NCI-H1105 (cell line): ENCODE data around the gene SLC39A5.
"Not testable (repeated sequence)": the region's sequence is repeated elsewhere in the genome, so short reads cannot be mapped to it uniquely, and the experiment has no call there.

ENCODE experiments used
- DNase-seq: peaks from one replicate; lab custom pipeline; 2025; lab: John Stamatoyannopoulos, UW

Gene SLC39A5, protein sequence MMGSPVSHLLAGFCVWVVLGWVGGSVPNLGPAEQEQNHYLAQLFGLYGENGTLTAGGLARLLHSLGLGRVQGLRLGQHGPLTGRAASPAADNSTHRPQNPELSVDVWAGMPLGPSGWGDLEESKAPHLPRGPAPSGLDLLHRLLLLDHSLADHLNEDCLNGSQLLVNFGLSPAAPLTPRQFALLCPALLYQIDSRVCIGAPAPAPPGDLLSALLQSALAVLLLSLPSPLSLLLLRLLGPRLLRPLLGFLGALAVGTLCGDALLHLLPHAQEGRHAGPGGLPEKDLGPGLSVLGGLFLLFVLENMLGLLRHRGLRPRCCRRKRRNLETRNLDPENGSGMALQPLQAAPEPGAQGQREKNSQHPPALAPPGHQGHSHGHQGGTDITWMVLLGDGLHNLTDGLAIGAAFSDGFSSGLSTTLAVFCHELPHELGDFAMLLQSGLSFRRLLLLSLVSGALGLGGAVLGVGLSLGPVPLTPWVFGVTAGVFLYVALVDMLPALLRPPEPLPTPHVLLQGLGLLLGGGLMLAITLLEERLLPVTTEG

DNA sequence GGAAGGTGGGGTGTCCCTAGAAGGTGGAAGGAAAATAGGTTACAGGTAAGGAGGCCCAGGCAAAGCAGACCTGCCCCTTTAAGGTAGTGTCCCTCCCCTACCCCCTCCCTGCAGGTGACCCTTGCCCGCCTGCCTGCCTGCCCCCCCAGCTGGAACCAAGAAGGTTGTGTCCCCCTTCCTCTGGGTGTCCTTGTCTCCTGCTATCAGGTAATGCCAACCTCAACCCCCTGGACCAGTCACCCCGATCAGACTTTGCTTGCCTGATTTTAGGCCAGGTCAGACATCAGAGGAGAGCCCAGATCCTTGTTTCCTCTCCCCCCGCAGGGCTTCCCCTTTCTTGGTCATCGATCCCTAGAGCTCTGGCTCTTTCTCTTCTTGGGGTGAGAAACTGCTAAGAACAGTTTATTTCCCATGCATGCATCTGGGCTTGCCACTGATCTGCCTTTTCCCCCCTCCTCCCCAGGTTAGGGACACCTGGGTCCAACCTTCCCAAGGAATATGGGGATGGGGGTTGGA lies at the start of gene SLC39A5:
TSS of gene SLC39A5 (plus strand) at position 136 of the 516 bp plus-strand sequence. CDS start 1,224 bp downstream, outside the sequence.
- DNase-seq = no peak

DNA sequence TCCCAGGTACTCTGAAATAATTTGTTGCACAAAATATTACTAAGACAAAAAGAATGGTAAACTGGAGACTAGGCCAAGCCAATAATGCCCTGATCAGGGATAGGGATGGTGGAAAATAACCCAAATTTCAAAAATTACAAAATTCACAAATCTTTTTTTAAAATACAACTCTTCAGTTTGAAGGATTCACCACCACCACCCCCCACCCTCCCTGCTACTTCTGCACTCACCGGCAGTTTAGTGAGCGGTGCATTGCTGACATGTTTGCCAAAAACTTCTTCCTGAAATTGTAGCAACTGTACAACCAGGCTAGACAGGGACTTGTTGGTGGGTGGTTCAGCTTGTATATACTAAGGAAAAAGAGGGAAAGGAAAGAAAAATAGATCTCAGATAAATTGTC lies 42.9 kb upstream of the SLC39A5 start:
- no peak for DNase-seq

- DNase-seq = no peak
Observed at GRCh38 chr12:56188131-56188777, 41.6 kb upstream of the SLC39A5 start.

DNA sequence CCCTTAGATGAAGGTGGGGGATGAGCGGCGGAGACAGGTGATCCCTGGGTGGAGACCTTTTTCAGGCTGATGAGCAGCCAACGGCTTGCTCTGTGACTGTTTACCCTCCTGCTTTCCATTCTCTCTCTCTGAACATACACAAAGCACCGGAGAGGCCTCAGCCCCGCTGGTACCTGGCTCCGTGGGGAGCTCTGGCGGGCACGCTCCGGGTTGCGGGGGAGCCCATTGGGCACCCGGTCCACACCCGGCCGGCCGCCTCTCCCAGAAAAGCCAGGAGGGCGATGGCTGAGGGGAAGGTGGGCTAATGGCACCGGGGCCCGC lies 41.1 kb upstream of the SLC39A5 start:
- DNase-seq = no peak

- DNase-seq = peak; percentile 53
Observed at GRCh38 chr12:56189099-56189917, 40.5 kb upstream of the SLC39A5 start, which contains the start of gene SMARCC2. Gene SMARCC2, minus strand, starts transcription at chr12:56189483. Its CDS starts 22 bp downstream, at chr12:56189461.

GRCh38 chr12:56189918-56190694 lies 39.7 kb upstream of the SLC39A5 start:
- peak; percentile 65 for DNase-seq

- DNase-seq = no peak
Observed at GRCh38 chr12:56190695-56191155, 39.1 kb upstream of the SLC39A5 start.

DNA sequence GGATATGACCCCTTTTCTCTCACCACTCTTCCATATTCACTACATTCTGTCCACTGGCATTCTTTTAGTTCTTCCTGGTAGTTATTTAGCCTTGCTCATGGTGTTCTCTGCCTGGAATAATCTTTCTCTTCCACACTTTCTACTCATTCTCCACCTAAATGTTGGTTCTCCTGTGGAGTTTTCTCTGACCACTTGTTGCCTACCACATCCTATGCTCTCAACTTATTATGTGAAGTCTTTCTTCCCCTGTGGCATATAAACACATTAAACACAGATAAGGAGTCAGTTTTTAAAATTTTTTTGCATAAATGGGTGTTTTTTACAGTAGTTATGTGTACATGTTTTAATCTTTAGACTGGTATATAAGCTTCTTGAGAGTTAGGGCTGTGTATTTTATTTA lies 37.3 kb upstream of the SLC39A5 start:
- DNase-seq = no peak

DNA sequence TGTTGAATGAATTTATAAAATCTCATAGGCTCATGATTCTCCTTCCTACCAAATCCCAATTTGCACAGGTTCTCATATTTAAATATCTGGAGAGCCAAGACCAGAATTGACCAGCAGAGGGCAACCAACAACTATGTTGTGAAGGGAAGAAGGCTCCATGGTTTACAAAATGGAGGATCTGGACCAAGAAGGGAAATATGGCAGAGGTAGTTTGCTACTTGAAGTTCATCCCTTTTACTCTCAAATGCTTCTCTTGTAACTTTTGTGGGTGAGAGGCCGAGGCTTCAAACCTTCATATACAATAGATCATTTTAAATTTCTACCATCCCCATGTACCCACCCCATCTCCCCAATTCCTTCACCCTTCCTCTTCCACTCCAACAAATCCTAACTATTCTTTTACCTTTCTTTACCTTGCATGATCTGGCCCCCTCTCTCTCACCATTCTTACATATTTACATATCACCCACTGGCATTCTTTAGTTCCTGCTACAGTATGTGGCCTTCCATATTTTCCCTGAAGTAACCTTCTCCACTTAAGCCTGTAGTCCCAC lies 36.7 kb upstream of the SLC39A5 start:
- peak; percentile 71 for DNase-seq

DNA sequence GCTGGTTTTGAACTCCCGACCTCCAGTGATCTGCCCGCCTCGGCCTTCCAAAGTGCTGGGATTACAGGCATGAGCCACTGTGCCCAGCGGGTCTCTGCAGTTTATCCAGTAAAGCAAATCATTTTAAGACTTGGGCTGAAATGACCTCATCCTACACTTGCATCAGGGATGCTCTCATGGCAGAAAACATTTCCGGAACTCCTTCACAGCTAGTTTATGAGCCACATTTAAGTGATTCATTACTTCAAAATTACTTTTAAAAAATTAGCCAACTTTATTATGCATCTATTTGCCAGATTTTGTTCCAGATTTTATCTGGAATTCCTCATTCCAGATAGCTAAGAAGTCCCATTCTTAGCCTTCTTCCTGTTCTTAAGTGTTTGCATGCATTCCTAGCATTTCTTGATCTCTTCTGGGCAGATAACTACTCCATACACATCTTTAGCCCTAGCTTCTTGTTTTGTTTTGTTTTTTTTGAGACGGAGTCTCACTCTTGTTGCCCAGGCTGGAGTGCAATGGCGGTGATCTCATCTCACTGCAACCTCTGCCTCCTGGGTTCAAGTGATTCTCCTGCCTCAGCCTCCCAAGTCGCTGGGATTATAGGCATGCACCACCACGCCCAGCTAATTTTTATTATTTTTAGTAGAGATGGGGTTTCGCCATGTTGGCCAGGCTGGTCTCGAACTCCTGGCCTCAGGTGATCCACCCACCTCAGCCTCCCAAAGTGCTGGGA lies 32.9 kb upstream of the SLC39A5 start:
- not testable (repeated sequence) for DNase-seq

GRCh38 chr12:56197921-56198635 lies 31.8 kb upstream of the SLC39A5 start:
- DNase-seq = no peak

GRCh38 chr12:56198836-56199235 lies 31.0 kb upstream of the SLC39A5 start:
- no peak for DNase-seq

GRCh38 chr12:56202366-56202765 lies 27.5 kb upstream of the SLC39A5 start:
- no peak for DNase-seq

DNA sequence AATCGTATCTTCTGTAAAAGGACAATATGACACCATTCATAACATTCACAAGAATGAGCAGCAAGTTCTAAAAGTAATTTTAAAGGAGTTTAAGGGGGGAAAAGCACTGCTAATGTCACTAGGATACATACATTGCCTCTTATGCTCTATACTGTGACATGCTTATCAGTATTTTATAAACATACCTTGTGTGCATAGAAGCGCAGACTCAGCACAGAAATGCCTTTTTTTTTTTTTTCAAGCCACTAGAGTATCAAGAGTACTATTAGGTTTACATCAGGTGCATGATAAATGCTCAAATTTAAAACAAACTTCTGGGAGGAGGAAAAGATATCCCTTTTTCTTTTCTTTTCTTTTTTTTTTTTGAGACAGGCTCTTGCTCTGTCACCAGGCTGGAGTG lies 27.0 kb upstream of the SLC39A5 start:
- no peak for DNase-seq

DNA sequence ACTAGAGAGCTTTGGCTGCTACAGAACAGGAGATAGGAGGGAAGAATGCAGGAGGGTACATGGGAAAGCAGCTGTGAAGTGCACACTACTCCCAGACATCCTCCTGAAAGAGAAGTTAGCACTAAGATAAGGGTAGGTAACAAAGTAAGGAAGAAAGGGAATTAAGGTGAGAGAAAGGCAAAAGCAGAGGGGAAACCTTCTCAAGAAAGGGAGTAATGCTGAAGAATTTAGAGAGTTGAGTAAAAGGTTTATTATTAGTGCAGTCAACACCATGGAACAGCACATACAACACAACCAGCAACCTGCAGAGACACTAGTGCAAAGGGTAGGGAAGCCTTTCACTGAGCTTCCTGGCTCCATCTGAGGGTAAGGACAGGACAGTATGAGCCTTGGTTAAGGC lies 25.6 kb upstream of the SLC39A5 start:
- DNase-seq = no peak

DNA sequence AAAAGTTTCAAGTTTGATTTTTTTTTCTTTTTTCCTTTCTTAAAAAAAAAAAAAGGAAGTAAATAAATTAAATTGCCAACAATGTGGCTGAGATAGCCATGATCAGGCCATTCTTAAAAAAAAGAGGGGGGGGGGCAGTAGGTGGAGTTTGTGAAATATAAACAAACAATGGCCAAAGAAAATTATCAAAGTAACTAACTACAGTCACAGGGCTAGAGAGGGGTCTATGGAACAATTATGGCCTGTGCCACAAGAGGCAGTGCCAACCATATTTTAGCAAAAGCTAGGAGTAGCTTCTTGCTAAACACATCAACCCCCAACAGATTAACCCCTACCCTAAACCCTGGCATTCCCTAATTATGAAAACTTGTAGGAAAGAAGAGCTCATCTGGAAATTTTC lies 24.4 kb upstream of the SLC39A5 start:
- no peak for DNase-seq

DNA sequence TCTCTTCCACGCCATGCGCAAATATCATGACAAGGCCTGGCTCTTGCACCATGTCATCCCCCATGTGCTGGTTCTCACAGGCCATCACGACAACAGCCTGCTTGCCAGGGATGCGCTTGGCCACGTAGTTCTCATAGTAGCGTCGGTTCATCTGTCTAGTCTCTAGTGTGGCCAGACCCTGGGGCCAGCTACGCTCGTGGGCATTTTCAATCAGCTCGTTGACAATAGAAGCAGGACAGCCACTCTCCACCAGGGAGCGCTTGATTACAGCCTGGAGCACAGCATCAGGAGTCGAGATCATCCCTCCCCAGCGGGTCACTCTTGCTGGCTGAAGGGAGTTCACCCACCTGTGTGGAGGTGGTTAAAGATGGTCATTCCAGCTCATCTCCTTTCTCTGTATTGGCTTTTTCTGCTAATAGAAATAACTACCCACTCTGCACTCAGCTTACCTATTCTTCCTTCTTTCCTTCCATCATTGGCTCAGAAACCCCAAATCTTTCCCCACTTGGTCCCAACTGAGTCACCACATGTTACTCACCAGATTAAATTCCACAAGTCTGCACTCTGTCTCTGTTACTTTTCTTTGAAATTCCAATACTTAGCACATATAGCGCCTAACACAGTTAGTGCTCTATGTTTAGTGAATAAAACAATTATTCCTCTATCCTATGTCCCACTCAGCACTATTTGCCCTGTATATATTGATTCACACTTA lies 23.2 kb upstream of the SLC39A5 start:
- no peak for DNase-seq

DNA sequence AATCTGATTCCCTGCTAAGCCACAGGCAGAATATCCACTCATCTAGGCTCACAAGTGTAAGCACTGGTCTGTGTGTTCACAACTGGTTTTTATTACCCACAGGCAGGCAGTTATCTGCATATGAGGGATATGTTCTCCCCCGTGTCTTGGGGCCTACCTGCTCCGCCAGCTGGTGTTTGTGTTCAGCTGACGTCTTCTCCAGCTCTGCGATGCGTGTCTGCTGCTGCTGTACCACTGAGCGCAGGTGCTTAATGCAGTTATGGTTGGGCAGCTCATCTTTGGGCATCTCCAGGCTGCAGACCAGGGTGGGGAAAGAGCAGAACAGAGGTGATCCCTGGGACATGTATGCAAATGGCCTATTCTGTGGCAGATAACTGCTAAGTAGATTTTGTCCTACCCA lies 21.8 kb upstream of the SLC39A5 start:
- DNase-seq = no peak

DNA sequence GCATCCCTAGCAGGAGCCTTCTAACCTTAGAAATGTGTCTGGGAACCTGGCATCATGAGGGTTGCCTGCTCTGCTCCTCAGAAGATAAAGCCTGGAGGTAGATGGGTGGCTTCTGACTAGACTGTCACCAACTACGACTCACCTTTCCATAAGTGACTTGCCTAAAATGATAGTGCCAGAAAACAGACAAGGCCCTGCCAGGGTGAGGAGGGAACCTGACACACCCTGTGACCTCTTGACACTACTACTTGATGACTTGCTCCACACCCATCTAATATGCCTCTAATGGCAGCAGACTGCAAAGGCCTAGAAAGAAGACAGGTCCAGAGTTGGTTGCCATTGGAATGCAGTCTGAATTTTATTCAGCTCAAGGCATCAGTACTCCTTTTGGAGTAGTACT lies 17.5 kb upstream of the SLC39A5 start:
- no peak for DNase-seq
